ENCODE data around the gene FHDC1.

- TF ChIP-seq POLR2AphosphoS5 (IDR thresholded peaks at IDR 0.05; ENCODE audit: low read depth, low read length) (no peak), TAF1 (IDR thresholded peaks at IDR 0.05; ENCODE audit: borderline replicate concordance, insufficient read depth, low read length) (no peak), SIN3A (IDR thresholded peaks at IDR 0.05; ENCODE audit: borderline replicate concordance, insufficient read depth, low read length) (no peak), FOXP2 (optimal IDR thresholded peaks at IDR 0.05; ENCODE audit: borderline replicate concordance, extremely low read depth, extremely low read length, insufficient read depth) (no peak)
- TF ChIP-seq, protein P1, sequence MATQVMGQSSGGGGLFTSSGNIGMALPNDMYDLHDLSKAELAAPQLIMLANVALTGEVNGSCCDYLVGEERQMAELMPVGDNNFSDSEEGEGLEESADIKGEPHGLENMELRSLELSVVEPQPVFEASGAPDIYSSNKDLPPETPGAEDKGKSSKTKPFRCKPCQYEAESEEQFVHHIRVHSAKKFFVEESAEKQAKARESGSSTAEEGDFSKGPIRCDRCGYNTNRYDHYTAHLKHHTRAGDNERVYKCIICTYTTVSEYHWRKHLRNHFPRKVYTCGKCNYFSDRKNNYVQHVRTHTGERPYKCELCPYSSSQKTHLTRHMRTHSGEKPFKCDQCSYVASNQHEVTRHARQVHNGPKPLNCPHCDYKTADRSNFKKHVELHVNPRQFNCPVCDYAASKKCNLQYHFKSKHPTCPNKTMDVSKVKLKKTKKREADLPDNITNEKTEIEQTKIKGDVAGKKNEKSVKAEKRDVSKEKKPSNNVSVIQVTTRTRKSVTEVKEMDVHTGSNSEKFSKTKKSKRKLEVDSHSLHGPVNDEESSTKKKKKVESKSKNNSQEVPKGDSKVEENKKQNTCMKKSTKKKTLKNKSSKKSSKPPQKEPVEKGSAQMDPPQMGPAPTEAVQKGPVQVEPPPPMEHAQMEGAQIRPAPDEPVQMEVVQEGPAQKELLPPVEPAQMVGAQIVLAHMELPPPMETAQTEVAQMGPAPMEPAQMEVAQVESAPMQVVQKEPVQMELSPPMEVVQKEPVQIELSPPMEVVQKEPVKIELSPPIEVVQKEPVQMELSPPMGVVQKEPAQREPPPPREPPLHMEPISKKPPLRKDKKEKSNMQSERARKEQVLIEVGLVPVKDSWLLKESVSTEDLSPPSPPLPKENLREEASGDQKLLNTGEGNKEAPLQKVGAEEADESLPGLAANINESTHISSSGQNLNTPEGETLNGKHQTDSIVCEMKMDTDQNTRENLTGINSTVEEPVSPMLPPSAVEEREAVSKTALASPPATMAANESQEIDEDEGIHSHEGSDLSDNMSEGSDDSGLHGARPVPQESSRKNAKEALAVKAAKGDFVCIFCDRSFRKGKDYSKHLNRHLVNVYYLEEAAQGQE (IDR thresholded peaks at IDR 0.05; ENCODE audit: insufficient read depth in 1 of 2, low read depth in 2 of 2, low read length in 2 of 2): no peak
Observed at GRCh38 chr4:152903658-152904057, 32.5 kb upstream of the FHDC1 start.
